Measurements from ENCODE around the gene DSCAML1. TPM values are rescaled to one million over a fixed set of nuclear protein-coding genes. Genes with fewer than 3 reads are reported as not detected.

The DSCAML1 gene
- total RNA-seq, 1 experiment from 2014 or later = not detected

DNA sequence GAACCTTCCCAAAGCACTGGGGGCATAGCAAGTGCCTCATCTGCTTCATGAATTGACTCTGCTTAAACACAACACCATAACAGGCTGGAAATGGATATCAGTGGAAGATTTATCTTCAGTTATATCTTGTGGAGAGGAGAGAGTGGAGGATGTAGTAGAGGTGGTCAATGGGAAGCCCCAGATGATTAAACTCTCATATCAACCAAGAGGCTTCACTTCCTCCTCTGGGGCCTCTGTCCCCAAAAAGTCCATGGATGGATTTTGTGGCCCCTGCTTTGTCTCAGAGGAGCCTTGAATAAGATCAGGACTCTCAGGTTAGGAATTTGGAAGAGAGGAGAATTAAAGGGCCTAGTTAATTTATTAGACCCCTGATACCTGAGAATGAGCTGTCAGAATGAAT, 363.3 kb downstream of the DSCAML1 start:
- no peak for DNase-seq (ENCODE audit: low read depth)

- no peak for DNase-seq (ENCODE audit: low read depth)
These were observed 365.6 kb downstream of the DSCAML1 start for GRCh38 chr11:117431436-117431835.

- no peak for DNase-seq (ENCODE audit: low read depth)
These were observed 366.6 kb downstream of the DSCAML1 start for GRCh38 chr11:117430293-117430955.

DNA sequence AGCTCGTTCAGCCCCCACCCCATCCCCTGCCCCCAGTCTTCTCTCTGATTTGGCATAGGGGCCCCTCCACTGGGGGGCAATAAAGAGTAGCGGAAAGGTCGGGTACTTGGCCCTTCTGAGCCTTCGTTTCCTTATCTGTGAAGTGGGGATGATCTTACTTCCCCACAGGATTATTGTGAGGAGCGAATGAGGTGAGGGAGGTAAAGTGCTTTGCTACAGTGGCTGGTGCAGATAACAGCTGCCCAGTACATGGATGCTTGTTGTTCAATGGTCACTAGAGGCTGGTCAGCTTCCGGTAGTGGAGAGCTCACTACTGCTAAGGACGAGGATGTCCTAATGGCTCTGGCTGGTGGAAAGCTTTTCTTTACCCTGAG, 368.2 kb downstream of the DSCAML1 start:
- DNase-seq (ENCODE audit: low read depth) = no peak

DNA sequence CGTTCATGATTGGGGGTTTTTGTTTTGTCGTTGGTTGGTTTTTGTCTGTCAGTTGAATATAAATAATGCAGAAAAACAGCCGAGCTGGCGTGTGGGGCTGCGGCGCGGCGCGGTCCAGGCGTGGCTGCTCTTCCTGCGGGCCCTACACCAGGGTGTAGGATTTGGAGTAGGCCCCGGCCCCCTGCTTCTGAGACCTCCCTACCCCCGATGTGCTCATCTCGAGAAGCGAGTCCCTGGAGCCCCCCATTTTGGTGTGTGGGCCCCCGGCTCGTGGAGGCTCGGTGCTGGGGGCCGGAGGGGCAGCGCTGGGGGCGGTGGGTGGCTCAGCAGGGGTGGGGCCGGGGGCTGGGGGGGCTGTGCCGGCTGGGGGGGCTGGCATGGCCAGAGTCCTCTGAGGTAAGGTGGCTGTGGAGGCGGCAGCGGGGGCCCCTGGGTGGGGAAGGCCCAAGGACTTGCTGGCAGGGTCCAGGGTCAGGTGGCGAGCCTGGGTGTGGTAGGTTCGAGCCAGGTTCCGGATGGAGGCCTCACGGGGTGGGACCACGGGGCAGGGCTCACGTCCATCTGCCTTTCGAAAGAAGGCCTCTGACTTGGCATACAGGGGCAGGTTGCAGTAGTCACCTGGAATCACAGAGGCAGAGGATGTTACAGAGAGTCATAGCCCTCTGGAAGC, 368.7 kb downstream of the DSCAML1 start:
- no peak for DNase-seq (ENCODE audit: low read depth)

GRCh38 chr11:117427356-117427874, 369.6 kb downstream of the DSCAML1 start:
- no peak for DNase-seq (ENCODE audit: low read depth)

- no peak for DNase-seq (ENCODE audit: low read depth)
These were observed 370.1 kb downstream of the DSCAML1 start for GRCh38 chr11:117426941-117427340.

GRCh38 chr11:117426297-117426685, 370.7 kb downstream of the DSCAML1 start:
- DNase-seq (ENCODE audit: low read depth) = peak; percentile 24

- DNase-seq (ENCODE audit: low read depth) = no peak
These were observed 371.2 kb downstream of the DSCAML1 start for GRCh38 chr11:117425679-117426296.

DNA sequence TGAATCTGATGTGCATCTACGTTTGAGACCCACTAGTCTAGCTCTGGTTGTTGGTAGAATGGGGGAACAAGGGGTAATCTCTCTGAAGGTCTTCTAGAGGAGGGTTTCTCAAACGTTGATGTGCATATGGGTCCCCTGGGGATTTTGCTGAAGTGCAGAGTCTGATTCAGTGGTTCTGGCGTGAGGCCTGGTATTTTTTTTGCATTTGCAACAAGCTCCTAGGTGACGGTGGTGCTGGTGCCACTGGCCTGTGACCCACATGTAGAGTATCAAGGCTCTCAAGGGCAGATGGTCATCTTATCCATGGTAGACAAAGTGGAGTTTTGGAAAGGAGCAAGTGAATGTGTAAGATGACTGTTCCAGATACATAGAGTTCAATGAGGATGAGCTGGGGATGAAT, 372.2 kb downstream of the DSCAML1 start:
- DNase-seq (ENCODE audit: low read depth) = peak; percentile 29

DNA sequence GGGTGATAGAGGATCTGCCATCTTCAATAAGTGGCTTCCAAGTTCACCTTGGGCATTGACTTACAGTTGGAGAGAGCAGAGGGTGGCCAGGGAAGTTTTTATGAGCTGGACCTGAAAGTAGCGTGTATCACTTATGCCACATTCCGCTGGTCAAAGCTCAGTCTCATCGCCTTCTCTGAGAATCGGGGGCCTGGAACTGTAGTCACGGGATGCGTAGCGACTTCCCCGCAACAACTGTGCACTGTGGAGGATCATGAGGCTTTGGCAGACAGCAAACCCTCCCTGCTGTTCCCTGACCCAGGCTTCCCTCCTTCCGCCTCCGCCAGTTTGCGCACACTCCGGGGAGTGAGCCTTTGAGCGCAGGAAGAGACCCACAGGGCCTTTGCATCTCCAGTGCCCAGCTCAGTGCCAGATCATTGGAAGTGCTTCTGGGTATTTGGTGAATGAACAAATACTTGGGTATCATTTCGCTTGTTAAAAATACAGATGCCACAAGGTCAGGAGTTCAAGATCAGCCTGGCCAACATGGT, 373.9 kb downstream of the DSCAML1 start:
- no peak for DNase-seq (ENCODE audit: low read depth)

- no peak for DNase-seq (ENCODE audit: low read depth)
These were observed 375.5 kb downstream of the DSCAML1 start for GRCh38 chr11:117421476-117421875.

GRCh38 chr11:117421041-117421440, 376.0 kb downstream of the DSCAML1 start:
- no peak for DNase-seq (ENCODE audit: low read depth)

GRCh38 chr11:117420598-117420997, 376.4 kb downstream of the DSCAML1 start:
- no peak for DNase-seq (ENCODE audit: low read depth)

DNA sequence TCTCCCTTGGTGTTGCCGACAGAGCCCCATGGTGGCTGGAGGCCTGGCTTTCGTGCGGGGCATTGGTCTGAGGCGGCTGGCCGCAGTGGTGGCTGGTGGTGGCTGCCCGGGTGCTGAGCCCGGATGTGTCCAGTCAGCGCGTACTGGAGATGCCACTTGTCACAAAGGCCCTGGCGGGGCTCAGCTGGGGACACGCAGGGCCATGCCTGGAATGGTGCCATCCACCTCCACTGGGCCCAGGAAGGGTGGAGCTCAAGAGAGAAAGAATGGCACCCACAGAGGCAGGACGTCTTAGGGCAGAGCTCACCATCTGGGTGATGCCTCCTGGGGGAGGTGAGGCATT, 376.9 kb downstream of the DSCAML1 start:
- DNase-seq (ENCODE audit: low read depth) = no peak

- DNase-seq (ENCODE audit: low read depth) = peak; percentile 18
These were observed 377.4 kb downstream of the DSCAML1 start for GRCh38 chr11:117419482-117420142.

- no peak for DNase-seq (ENCODE audit: low read depth)
These were observed 378.1 kb downstream of the DSCAML1 start for GRCh38 chr11:117418737-117419481.

DNA sequence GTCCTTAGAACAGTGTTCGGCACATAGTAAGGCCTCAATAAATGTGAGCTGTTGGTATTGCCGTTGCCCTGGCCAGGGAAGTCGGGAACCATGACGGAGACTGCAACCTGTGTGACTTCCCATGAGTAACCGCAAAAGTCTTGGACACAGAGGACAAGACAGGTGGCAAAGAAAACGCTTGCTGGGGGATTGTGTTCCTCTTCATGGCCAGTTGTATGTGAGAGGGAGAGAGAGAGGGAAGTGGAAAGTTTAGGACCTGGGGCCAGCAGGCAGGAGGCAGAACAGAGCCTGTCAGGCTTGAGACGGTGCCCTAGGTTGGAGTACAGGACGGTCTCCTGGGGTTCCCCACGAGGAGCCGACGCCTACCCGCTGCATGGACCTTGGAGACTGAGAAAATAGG, 379.2 kb downstream of the DSCAML1 start:
- DNase-seq (ENCODE audit: low read depth) = no peak

- no peak for DNase-seq (ENCODE audit: low read depth)
These were observed 379.7 kb downstream of the DSCAML1 start for GRCh38 chr11:117417342-117417741.

- DNase-seq (ENCODE audit: low read depth) = no peak
These were observed 381.6 kb downstream of the DSCAML1 start for GRCh38 chr11:117415358-117415896.

DNA sequence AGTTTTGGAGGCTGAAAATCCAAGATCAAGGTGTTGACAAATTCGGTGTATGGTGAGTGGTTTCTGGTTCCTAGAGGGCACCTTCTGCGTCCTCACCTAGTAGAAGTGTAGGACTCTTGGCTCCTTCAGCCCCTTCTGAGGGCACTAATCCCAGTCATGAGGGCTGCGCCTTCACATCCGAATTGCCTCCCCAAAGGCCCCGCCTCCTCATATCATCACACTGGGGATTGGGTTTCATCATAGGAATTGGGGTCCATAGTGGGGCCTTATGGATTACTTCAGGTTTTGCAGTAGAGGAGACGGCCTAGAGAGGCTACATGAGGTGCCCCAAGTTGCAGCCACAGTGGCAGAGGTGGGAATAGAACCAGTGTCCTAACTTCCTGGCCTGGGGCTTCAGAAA, 382.3 kb downstream of the DSCAML1 start:
- DNase-seq (ENCODE audit: low read depth) = no peak
